GM18867 (cell line): ENCODE measurements around the gene ZNF135.

ENCODE experiments used
- ATAC-seq: cut with Tn5 transposase; IDR thresholded peaks from one replicate; pipeline ENCODE4 v1.9.1; 2021; ENCODE audit warnings: mild to moderate bottlenecking, moderate library complexity; ENCODE audit not compliant: unreplicated experiment

ZNF135 gene

GRCh38 chr19:58089846-58090245, 30.8 kb downstream of the ZNF135 start:
- no peak for ATAC-seq

- ATAC-seq: no peak
These were observed 32.3 kb downstream of the ZNF135 start for GRCh38 chr19:58091251-58091995.

- ATAC-seq: no peak
These were observed 34.0 kb downstream of the ZNF135 start for GRCh38 chr19:58093071-58093470.

GRCh38 chr19:58095328-58095727, 36.2 kb downstream of the ZNF135 start:
- no peak for ATAC-seq

- ATAC-seq: no peak
These were observed 37.8 kb downstream of the ZNF135 start for GRCh38 chr19:58096884-58097283.

GRCh38 chr19:58097349-58097748, 38.3 kb downstream of the ZNF135 start:
- ATAC-seq: no peak

- ATAC-seq: no peak
These were observed 38.9 kb downstream of the ZNF135 start, which contains the start of gene ZSCAN18 for GRCh38 chr19:58097781-58098681. Gene ZSCAN18, minus strand, starts transcription at chr19:58098231. Its CDS starts 7,964 bp downstream, at chr19:58090267.

GRCh38 chr19:58098682-58098998, 39.6 kb downstream of the ZNF135 start:
- no peak for ATAC-seq

- ATAC-seq: no peak
These were observed 48.9 kb downstream of the ZNF135 start for GRCh38 chr19:58107778-58108545.

- ATAC-seq: no peak
These were observed 49.4 kb downstream of the ZNF135 start for GRCh38 chr19:58108546-58108817.

GRCh38 chr19:58117841-58118575, 58.9 kb downstream of the ZNF135 start:
- no peak for ATAC-seq

- ATAC-seq: no peak
These were observed 60.1 kb downstream of the ZNF135 start for GRCh38 chr19:58118979-58119733.
